Inferior parietal cortex (tissue), 1 donor: Measurements from ENCODE around the gene ORC3.

Source experiments
- DNase-seq: peaks from one replicate; pipeline ENCODE4 v3.0.0-alpha.2; 2016; ENCODE audit errors: extremely low spot score

Gene ORC3

DNA sequence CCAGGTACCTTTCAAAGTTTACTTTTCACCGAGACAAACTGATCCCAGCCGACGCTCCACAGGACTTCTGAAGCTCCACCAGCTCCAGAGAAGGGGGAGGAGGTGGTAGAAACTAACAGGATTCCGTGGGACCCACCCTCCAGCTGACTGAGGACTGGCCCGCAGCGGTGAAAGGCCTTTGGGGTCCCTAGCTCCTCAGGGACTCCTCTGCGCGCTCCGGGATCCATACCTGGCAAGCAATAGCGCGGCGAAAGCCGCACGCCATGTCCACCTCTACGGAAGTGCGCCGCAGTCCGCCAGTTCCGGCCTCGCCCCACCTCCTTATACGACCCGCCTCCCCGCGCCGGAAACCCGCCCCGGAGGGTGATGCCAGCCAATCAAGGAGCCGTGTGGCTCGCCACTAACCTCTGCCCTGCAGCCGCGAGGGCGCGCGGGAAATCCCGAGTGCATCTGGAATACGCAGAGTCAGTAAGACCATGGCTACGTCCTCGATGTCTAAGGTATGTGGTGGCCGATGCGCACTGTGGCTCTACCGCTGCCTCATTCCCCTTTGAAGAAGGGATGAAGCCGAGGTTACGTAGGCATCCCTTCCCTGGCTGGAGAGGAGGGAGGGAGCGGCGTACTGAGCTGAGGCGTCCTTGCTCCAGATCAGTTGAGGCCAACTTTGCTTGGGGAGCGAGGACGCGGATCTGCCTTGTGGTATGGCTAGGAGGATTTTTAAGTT lies at the start of gene ORC3, which contains the start of gene RARS2:
Gene ORC3, plus strand, starts transcription at position 443 of the 724 bp plus-strand sequence. Its CDS starts 34 bp downstream, at position 477.
Gene RARS2, minus strand, starts transcription at position 295 of the 724 bp plus-strand sequence. Its CDS starts 30 bp downstream, at position 265.
- peak; percentile 97 for DNase-seq

DNA sequence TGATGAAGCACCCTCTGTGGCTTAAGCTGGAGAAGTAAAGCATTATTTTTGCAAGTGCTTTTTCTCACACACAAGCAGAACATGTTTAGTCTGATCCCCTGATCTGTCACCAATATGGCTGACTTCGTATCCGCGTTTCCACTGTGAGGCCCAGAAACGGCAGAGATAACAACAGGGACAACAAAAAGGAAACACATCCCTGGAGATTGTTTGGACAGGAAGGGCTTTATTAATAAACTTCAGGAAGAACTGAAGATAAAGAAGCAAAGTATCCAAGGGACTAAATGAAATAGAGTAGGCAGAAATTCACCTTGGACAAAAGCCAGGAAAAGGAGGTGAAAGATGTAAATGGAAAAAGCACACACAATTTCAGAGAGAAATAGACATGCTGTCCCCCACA lies 49.4 kb upstream of the ORC3 start:
- no peak for DNase-seq

DNA sequence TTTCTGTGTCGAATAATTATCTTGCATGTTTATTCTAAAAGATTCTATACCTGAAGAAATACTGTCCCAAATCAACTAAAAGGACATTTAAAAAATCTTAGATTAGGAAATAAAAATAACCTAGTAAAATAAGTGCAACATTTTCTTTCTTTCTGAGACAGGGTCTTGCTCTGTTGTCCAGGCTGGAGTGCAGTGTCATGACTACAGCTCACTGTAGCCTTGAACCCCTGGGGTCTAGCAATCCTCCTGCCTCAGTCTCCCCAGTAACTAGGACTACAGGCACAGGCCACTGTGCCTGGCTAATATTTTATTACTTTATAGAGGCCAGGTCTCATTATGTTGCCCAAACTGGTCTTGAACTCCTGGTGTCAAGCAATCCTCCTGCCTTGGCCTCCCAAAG lies 48.9 kb upstream of the ORC3 start:
- DNase-seq = no peak

DNA sequence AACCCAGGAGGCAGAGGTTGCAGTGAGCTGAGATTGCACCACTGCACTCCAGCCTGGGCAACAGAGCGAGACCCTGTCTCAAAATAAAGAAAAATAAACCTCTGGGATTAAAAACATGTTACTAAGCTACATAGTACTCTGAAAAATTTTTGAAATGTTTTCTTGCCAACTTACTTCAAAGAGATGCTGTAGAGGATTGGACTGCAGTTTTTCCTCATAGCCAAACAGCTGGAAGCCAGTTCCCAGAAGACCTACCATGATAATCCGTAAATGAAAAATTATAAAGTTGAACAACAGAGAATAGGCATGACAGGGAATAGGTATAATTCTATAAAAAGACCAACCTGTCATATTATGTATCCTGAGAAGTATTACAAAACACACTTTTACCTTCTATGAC lies 48.2 kb upstream of the ORC3 start:
- no peak for DNase-seq

DNA sequence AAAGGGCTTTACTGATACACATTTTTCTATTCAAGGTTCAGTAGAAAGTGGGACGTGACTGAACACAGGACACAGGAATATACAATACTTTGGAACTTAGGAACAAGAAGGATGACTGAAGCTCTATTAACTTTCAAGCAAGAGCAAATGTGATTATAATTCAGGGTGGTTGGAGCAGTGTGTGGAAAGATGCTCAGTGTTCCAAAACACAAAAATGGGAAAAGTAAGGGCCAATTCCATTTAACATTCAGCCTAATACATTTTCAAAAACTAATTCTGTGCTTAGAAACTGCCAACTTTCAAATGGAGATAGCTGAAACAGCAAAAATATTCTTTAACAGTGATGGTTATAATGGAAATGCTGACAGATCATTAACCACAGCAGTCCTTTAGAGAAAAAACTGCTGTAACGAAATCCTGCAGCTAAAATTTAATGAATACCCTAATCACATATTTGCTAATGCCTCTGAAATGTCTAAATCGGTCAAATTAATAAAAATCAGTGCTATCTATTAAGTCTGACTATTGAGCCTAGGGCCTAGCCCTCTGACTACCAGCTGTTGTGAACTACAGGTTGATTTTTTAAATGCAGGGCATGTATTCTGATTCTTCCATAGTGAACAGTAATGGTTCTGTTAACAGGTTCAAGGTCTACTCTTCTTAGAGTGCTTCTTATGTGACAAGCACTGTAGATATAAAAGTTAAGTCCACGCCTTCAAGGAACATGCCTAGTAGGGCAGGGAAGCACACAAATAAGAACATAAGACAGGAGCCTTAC lies 46.0 kb upstream of the ORC3 start:
- DNase-seq = no peak

DNA sequence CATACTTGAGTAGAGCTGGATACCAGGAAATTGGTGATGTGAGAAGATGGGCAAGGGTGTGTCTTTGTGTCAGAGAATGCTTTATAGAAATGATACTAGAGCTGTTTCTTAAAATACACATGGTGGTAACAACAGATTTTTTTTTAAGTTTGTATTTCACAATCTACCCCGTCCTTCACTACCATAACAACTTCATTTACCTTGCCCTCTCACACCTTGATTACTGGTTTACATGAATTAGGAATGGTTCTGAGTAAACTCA lies 45.5 kb upstream of the ORC3 start:
- DNase-seq = no peak

DNA sequence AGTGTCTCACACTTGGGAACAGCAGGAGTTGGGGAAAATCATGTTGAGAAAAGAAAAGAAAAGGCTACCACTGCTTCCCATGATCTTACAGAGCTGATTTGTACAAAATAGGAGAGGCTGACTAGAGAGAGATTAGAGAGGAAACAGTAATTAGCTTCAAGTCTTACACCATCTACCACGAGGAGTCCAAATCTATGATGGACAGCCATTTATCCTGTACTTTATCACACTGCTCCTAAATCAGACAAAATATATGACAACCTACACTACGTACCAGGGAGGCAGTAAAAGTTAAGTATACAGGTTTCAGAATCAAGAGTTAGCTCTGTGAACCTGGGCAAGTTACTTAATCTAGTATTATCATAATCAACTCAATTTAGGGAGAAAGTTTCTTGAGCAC lies 38.1 kb upstream of the ORC3 start:
- DNase-seq = no peak

DNA sequence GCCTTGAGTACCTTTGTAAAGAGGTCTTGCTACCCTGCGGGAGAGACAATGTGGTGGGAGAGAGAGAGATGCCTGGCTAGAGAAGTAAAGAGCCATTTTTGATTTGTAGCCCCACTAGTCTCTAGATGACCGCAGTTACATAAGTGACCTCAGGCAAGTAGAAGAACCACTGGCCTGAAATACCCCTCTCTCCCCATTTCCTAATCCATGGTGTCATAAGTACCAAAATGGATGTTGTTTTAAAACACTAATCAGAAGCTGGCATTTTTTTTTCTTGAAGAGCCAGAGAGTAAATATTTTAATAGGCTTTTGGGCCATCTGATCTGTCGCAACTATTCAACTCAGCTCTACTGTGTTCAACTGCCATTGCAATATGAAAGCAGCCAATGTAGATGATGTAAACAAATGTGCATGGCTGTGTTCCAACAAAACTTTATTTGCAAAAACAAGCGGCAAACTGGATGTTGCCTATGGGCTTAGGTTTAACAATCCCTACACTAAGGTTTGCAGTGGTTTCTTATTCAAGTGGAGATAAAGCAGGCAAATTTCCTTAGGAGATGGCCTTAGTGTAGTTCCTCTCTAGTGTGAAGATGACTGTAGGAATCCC lies 36.7 kb upstream of the ORC3 start:
- no peak for DNase-seq

DNA sequence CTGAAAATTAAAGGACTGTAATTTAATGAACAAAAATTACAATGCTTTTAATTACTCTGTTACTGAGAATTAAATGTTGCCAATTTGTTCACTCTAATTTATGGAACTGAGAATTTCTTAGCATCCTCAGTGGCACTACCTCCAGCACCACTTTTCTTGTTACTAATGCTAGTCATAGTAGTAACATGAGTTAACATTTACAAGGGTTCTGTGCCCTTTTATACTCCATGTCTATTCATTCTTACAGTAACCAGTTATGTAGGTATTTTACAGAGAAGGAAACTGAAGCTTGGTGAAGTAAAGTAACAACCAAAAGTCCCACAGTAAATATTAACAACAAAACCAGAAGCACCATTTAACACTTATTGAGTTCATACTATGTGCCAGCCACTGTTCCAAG lies 34.4 kb upstream of the ORC3 start:
- no peak for DNase-seq

DNA sequence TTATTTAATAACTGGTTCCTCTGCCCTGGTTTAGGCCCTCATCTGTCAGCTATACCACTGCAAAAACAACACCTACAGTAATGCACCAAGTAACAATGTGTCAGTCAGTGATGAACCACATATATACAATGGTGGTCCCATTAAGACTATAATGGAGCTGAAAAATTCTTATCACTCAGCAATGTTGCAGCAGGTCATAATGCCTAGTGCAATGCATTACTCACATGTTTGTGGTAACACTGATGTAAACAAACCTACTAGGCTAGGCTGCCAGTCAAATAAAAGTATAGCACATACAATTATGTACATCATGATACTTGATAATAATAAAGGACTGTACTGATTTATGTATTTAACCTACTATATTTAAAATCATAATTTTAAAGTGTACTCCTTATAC lies 31.5 kb upstream of the ORC3 start:
- DNase-seq = no peak

DNA sequence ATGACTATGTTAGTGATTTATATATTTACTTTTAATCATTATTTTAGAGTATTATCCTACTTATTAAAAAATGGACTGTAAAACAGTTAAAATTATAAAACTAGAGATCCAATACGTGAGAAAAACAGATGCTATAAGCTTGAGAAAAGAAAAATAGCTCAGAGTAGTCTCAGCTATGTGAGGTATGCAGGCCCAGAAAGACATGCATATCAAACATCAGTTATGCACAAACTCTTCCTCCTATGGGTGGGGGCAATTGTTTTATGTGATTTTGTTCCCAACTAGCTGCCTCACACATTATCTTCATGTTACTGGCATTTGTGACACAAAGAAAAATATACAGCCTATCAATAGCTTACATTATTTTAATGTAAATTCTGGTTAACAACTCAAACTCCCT lies 28.9 kb upstream of the ORC3 start:
- no peak for DNase-seq

DNA sequence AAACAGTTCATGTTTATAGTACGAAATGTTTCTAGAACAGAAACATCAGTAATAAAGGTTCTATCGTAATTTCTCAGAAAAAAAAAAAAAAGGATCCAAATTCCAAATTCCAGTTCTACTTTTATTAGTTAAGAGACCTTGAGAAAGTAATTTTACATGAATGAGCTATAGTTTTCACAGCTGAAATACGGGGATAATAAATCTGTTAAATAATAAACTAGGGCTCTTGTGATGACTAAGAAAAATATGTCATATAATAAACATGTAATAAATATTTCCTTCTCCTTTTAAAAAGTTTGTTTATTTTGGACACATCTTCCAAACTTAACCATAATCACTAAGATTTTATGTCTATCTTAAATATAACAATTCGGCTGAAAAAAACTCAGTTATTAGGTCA lies 17.9 kb upstream of the ORC3 start:
- no peak for DNase-seq

DNA sequence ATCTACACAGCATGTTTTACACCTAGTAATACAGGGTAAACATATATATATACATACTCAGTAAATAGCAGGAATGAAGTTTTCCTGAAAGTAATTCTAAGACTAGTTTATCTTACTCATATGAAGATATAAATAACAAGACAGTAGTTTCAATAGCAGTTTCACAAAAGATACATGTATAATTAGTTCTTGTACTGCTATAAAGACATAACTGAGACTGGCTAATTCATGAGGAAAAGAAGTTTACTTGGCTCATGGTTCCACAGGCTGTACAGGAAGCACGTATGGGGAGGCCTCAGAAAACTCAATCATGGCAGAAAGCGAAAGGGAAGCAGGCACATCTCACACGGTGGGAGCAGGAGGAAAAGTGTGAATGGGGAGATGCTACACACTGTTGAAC lies 17.1 kb upstream of the ORC3 start:
- no peak for DNase-seq

DNA sequence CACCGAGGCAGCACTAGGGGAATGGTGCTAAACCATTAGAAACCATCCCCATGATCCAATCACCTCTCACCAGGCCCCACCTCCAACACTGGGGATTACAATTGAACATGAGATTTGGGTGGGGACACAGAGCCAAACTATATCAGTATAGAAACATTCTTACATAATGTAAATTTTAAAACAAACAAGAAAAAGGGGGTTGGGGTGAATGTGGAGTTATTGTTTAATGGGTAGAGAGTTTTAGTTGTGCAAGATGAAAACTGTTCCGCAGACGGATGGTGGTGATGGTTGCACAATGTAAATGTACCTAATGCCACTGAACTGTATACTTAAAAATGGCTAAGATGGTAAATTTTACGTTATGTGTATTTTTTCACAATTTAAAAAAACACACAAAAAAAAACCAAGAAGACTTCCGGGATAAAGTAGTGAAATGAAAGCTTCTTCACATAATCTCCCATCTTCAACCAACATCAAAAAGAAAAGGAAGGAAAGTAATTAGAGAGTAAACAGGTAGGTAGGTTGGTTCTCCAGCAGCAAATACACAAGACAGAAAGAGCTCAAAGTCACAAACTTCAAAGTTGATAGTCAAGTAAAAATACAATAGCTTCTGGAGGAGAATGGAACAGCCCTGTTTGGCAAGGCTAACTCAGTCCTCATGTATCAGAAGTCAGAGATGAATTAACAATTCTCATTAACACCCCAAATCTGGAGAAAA lies 16.5 kb upstream of the ORC3 start:
- DNase-seq = no peak

DNA sequence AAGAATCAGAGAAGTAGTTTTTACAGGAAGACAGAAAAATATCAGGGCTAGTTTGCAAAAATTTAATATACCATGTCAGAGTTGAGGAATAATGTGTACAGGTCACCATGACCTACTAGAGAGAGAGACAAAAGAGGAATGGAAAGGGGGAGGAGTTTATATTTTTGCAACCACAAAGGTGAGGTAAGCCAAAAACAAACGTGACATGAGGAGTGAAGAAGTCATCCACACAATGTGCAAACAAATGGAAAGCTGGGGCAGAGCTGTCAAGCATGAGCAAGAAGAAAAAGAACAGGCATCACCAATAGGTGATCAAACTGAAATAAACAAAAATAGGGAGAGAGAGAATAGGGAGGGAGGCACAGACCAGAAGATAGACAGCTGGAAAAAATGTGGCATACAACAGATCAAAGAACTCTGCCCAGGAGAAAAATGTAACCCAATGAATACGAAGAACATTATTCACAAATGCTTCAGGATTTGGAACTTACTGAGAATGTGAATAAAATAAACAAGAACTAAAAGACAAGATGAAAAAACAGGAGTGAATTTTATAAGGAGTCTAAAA lies 15.6 kb upstream of the ORC3 start:
- no peak for DNase-seq

DNA sequence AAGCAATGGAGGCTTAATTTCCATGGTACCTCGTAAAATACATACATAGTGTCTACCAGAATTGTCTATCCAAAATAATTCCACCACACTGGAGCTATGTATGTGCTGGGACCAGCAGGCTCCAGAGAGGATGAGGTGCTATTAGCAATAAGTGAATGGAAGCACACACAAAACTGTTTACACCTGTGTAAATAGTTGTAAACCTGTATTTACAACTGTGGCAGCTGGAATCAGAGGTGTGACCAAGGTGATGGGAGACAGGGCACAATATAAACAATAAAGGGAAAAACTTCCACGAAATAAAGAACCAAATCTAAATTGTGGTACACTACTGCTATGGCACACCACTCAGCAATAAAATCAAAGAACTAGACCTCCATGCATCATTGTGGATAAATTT lies 14.5 kb upstream of the ORC3 start:
- no peak for DNase-seq

DNA sequence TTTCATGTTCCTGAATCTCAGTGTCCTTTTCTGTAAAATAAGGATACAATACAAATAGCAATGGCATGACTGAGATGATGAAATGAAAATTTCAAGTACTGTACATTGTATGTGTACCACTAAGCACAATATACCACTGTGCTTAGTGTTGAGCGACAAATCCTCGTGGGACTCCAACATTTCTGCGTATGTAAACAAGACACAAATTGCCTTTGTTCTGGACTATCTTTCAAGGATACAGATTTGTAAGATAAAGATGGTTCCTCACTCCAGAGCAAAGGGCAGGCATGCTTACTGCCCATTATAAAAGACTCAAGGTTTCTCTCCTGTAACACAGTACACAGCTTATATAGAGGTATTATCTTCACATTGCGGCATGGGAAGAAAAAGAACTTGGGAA lies 6.1 kb upstream of the ORC3 start:
- no peak for DNase-seq

DNA sequence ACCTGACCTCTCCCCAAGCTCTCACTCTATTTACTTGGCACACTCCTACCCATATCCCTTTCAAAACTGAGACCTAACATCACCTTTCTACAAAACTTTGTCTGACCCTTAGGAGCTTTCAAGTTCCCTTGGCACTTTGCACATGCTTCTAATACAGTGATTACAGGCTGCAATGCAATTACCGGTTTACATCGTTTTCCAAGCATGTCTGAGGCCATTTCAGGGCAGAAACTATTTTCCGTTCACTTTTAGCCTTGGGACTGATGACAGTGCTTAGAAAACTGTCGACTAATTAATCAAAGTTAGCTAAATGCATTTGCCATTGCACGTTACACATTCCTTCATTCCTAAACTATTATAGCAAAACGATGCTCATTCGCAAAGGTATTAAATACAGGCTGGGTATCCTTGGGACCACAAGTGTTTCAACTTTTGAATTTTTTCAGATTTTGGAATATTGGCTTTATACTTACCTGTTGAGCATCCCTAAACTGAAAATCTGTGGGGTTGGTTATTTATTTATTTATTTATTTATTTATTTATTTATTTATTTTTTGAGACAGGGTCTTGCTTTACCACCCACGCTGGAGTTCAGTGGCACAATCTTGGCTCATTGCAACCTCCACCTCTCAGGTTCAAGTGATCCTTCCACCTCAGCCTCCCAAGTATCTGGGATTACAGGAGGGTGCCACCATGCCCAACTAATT lies 3.4 kb upstream of the ORC3 start:
- DNase-seq = no peak

DNA sequence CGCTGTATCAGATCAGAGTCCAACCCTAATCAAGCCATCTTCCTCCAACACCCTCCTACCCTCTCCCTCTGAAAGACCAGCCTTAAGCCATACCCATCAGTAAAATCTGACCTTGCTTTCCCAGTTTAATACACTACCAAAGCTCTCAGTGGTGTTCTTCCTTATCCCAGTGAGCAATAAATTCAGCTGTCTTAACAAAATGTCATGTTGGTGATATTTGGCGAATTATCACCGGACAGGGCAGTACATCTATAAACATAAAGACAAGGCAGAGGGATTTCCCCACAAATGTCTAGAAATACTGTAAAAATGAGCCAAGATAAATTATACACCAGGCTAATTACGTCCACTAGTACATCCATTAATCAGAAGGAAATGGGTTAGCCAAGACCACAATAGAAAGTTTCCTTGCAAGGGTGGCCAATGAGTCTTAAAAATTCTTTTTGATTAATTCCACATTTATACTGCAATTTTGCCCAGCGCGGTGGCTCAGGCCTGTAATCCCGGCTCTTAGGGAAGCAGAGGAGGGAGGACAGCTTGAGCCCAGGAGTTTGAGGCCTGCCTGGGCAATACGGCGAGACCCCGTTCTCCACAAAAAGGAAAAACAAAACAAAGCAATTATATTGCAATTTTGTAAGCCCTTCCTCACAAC lies 1.1 kb upstream of the ORC3 start:
- DNase-seq = no peak

DNA sequence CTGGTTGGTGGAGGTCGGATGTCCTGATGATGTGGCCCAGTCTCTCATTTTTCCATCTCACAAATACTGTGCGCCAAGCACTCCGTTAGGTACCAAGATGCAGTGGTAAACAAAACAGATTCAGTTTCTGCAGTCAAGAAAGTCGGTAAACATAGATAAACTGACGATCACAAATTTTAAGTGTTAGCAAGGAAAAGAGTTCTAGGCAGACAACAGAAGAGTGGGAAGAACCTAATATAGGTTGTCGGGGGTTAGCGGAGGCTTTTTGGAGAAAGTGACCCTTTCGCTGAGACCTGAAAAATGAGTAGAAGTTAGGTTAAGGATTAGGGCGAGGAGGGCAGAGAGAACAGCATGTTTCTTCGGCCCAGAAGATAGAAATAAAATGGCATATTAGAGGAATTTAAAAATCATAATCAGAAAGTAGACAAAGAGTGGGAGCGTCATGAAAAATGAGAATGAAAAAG lies 514 bp downstream of the ORC3 start:
- DNase-seq = peak; percentile 5

DNA sequence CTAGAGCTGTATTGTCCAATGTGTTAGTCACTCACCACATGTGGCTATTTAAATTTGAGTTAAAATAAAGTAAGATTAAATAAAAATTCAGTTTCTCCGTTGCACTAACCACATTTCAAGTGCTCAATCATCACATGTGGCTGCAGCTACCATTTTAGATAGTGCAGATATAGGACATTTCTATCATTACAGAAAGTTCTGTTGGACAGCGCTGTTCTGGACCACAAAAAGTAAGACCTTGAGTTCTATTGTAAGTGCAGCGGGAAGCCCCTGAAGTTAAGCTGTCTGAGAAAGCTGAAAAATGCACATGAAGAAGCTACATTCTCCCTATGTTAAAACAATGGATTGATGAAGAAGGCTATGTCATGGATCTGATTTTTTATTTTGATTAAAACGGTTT lies 1.1 kb downstream of the ORC3 start:
- no peak for DNase-seq
